Lung (tissue), 12 donors: ENCODE data around the gene RBFOX2. TPM values are rescaled to one million over a fixed set of nuclear protein-coding genes. Genes with fewer than 3 reads are reported as not detected.
A peak's percentile ranks its signal among the peaks of the same experiment; 100 is the strongest.

Experiments
- ATAC-seq: fragments of 200-7000 bp; cut with Tn5 transposase; one replicate; pipeline ENCODE4 v1.9.1; 2020; ENCODE audit warnings: moderate number of reproducible peaks; ENCODE audit not compliant: insufficient read depth, low FRiP score
- DNase-seq, 3 donors: peaks; one replicate each; pipeline ENCODE4 v3.0.0-alpha.2; 2013 to 2017
- H3K27ac ChIP-seq, 2 donors: one replicate each; pipeline ENCODE4 v1.5.1; 2013; ENCODE audit warnings: mild to moderate bottlenecking in 2 of 2, moderate library complexity in 2 of 2, control low read depth in 1 of 2, inconsistent platforms in 1 of 2, low read depth in 1 of 2, low read length in 1 of 2
- H3K27me3 ChIP-seq, 3 donors: one replicate each; pipeline ENCODE4 v1.5.1; 2013; ENCODE audit warnings: low read length in 2 of 3; ENCODE audit not compliant: control insufficient read depth in 3 of 3, insufficient read depth in 3 of 3
- H3K36me3 ChIP-seq, 4 donors: one replicate each; pipeline ENCODE4 v1.5.1; 2013; ENCODE audit warnings: low read length in 4 of 4, mild to moderate bottlenecking in 1 of 4, moderate library complexity in 1 of 4; ENCODE audit not compliant: control insufficient read depth in 4 of 4, insufficient read depth in 4 of 4
- H3K4me1 ChIP-seq, 5 donors: one replicate each; pipeline ENCODE4 v1.5.1; 2013; ENCODE audit warnings: low read length in 5 of 5, mild to moderate bottlenecking in 2 of 5, moderate library complexity in 1 of 5; ENCODE audit not compliant: control insufficient read depth in 5 of 5, insufficient read depth in 5 of 5
- H3K4me3 ChIP-seq: one replicate; pipeline ENCODE4 v1.5.1; 2013; ENCODE audit warnings: mild to moderate bottlenecking, control low read depth, moderate library complexity
- H3K9ac ChIP-seq, 2 donors: one replicate each; pipeline ENCODE4 v1.5.1; 2013; ENCODE audit warnings: low read length in 2 of 2, control low read depth in 1 of 2; ENCODE audit not compliant: insufficient read depth in 1 of 2
- H3K9me3 ChIP-seq, 4 donors: one replicate each; pipeline ENCODE4 v1.5.1; 2013; ENCODE audit warnings: low read length in 3 of 4, mild to moderate bottlenecking in 1 of 4, moderate library complexity in 1 of 4; ENCODE audit not compliant: control insufficient read depth in 4 of 4, insufficient read depth in 3 of 4
- CTCF ChIP-seq: IDR thresholded peaks from 2 replicates; pipeline ENCODE4 v1.5.1; 2012; ENCODE audit warnings: mild to moderate bottlenecking; ENCODE audit errors: control extremely low read depth, extremely low read depth
- WGBS, 2 donors: extraction: QIAGEN DNeasy Blood & Tissue Kit; methylation state at CpG; one replicate each; pipeline ENCODE4 v1.1.7; 2013; 5-methylcytosine and 5-hydroxymethylcytosine counted together
- polyA plus RNA-seq, 2 donors: library from polyadenylated mRNA; stranded (reverse); fragments of 200-250 nt; gene quantifications; one replicate each; pipeline ENCODE4 v1.2.1, GENCODE V29; 2013
- total RNA-seq, 2 donors: library from RNA; depleted of rRNA in 1 of 2; stranded (reverse); fragments of >200 nt in 1 of 2; gene quantifications; one replicate each; pipeline ENCODE4 v1.2.1, GENCODE V29; 2014 to 2021
- donor health status: control.
- donor health status: control.
- donor health status: Bipolar disorder and iron deficiency.
- donor health status: healthy.
- donor health status: DM: yes; HTN: yes; CAD: no.

The RBFOX2 gene
- total and polyA plus RNA-seq, 4 donors = 16.5 to 195 (median 43.3) TPM

GRCh38 chr22:35914357-35914664 lies 114.3 kb downstream of the RBFOX2 start:
- H3K4me3 ChIP-seq = no peak overlapping the region
- ATAC-seq (no peak), DNase-seq (no peak)
- H3K27ac ChIP-seq = peak overlapping the region in 1 of 2 donors; percentile 93
- WGBS, 2 donors = 36 to 54% methylated on average over 2 of the region's 2 CpGs
- H3K4me1 ChIP-seq = peaks cover 3 to 58% (median 36%) of the 10 kb centered on the region in 5 donors
- TF ChIP-seq CTCF = no peak
- no peaks in the 10 kb centered on the region for H3K9me3 ChIP-seq
- H3K27me3 ChIP-seq = no peaks in the 10 kb centered on the region
- peak overlapping the region in 1 of 2 donors; percentile 36 for H3K9ac ChIP-seq
- no peaks in the 10 kb centered on the region for H3K36me3 ChIP-seq

DNA sequence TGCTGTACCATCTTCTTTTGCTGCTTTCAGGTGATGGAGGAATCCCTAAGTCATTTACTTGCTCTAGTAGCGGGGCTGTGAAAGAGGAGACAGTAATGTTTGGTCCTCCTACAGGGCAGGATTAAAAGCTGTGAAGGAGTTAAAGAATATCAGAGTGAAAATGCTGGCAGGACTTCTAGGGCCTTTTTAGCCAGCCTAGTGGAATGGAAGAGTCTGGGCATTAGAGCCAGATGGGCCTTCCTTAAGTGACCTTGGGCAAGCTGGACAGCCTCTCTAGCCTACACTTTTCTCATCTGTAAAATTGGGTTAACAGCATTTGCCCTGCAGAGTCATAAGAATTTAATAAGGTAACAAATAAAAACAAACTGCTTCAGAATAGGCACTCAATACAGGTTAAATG lies 114.7 kb downstream of the RBFOX2 start:
- no peak for TF ChIP-seq CTCF
- Histone ChIP-seq H3K4me1 (peaks cover 2 to 58% (median 36%) of the 10 kb centered on the region in 5 donors), H3K9ac (peak overlapping the region in 1 of 2 donors; percentile 36), H3K4me3 (no peak overlapping the region), H3K27ac (peak overlapping the region; percentile 72 to 93), H3K9me3 (no peaks in the 10 kb centered on the region), H3K27me3 (no peaks in the 10 kb centered on the region), H3K36me3 (no peaks in the 10 kb centered on the region)
- WGBS, 2 donors = 85 to 89% methylated on average over 1 of the region's 1 CpG
- ATAC-seq (no peak), DNase-seq (no peak)

DNA sequence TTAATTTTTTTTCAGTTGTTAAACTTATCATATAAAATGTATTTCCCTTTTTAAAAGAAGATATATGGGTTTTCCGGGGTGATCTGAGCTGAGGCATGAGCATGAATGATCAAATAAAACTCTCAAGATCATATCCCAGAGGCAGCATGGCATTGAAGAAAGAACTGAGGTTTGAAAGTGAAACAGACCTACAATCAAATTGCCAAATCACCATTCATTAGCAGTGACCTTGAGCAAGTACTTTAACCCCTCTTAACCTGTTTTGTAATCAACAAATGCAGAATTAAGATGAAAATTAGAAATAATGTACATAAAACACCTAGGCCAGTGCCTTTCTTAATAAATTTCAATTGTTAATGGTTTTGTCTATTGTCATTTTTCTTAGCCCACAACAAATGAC lies 116.0 kb downstream of the RBFOX2 start:
- no peaks in the 10 kb centered on the region for H3K9me3 ChIP-seq
- peak overlapping the region in 1 of 2 donors; percentile 53 for H3K27ac ChIP-seq
- no peaks in the 10 kb centered on the region for H3K36me3 ChIP-seq
- 13 to 22% methylated on average over 1 of the region's 1 CpG for WGBS, 2 donors
- peaks cover 0 to 48% (median 34%) of the 10 kb centered on the region in 5 donors for H3K4me1 ChIP-seq
- H3K4me3 ChIP-seq = no peak overlapping the region
- H3K9ac ChIP-seq = no peak overlapping the region
- no peaks in the 10 kb centered on the region for H3K27me3 ChIP-seq
- DNase-seq (no peak), ATAC-seq (no peak)
- no peak for TF ChIP-seq CTCF

DNA sequence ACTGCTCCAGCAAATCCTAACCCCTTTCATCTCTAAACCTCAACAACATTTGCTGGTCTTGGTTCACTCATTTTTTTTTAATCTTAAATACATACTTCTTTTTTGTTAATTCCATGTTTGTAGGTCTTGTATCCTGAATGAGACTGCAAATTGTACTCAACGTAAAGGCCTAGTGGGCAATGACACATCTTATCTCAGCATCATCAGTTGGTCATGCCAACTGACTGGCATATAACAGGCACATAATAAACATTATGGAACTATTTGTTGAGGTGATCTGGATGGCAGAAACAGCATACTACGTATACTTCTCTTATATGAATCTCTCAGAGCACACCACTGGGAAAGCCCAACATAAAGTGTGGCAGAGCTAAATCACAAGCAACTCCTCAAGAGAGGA lies 116.7 kb downstream of the RBFOX2 start:
- no peaks in the 10 kb centered on the region for H3K9me3 ChIP-seq
- H3K27ac ChIP-seq = peak overlapping the region in 1 of 2 donors; percentile 64
- no peak overlapping the region for H3K4me3 ChIP-seq
- H3K36me3 ChIP-seq = peaks cover 0 to 1% (median 0%) of the 10 kb centered on the region in 4 donors
- no peaks in the 10 kb centered on the region for H3K27me3 ChIP-seq
- TF ChIP-seq CTCF = no peak
- H3K9ac ChIP-seq = no peak overlapping the region
- H3K4me1 ChIP-seq = peaks cover 0 to 41% (median 27%) of the 10 kb centered on the region in 5 donors
- no peak for DNase-seq
- WGBS, 2 donors = 63 to 73% methylated on average over 2 of the region's 2 CpGs
- no peak for ATAC-seq
